ENCODE measurements around the gene THOP1.

DNA sequence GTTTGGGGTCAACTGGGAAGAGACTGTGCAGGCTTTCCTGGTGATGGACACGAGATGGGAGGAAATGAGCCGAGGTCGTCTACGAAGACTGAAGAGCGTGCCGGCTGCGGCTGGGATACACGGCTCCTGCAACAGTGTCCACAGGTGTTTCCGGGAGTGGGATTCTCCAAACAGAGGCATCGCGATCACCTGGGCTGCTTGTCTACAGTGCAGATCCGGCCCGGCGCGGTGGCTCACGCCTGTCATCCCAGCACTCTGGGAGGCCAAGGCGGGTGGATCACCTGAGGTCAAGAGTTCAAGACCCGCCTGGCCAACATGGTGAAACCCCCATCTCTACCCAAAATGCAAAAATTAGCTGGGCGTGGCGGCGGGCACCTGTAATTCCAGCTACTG, 33.9 kb upstream of the THOP1 start:
- TF ChIP-seq POLR2A (IDR thresholded peaks at IDR 0.05; ENCODE audit: low read depth, low read length) (no peak), NFYB (IDR thresholded peaks at IDR 0.05; ENCODE audit: insufficient read depth, low read depth, low read length) (no peak), RAD21 (IDR thresholded peaks at IDR 0.05; ENCODE audit: insufficient read depth, low read depth, low read length) (no peak), CEBPB (IDR thresholded peaks at IDR 0.05; ENCODE audit: borderline replicate concordance in 1 of 2, low read depth in 2 of 2, low read length in 2 of 2) (no peak), KDM1A (IDR thresholded peaks at IDR 0.05; ENCODE audit: borderline replicate concordance) (no peak), CREB1 (IDR thresholded peaks at IDR 0.05; ENCODE audit: low read depth) (no peak)
- TF ChIP-seq, protein P1, sequence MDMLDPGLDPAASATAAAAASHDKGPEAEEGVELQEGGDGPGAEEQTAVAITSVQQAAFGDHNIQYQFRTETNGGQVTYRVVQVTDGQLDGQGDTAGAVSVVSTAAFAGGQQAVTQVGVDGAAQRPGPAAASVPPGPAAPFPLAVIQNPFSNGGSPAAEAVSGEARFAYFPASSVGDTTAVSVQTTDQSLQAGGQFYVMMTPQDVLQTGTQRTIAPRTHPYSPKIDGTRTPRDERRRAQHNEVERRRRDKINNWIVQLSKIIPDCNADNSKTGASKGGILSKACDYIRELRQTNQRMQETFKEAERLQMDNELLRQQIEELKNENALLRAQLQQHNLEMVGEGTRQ (IDR thresholded peaks at IDR 0.05; ENCODE audit: borderline replicate concordance, low read depth, low read length) = no peak
- TF ChIP-seq, protein P2, sequence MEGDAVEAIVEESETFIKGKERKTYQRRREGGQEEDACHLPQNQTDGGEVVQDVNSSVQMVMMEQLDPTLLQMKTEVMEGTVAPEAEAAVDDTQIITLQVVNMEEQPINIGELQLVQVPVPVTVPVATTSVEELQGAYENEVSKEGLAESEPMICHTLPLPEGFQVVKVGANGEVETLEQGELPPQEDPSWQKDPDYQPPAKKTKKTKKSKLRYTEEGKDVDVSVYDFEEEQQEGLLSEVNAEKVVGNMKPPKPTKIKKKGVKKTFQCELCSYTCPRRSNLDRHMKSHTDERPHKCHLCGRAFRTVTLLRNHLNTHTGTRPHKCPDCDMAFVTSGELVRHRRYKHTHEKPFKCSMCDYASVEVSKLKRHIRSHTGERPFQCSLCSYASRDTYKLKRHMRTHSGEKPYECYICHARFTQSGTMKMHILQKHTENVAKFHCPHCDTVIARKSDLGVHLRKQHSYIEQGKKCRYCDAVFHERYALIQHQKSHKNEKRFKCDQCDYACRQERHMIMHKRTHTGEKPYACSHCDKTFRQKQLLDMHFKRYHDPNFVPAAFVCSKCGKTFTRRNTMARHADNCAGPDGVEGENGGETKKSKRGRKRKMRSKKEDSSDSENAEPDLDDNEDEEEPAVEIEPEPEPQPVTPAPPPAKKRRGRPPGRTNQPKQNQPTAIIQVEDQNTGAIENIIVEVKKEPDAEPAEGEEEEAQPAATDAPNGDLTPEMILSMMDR (IDR thresholded peaks at IDR 0.05 in 2 of 3, conservative IDR thresholded peaks at IDR 0.05 in 1 of 3; ENCODE audit: control insufficient read depth in 2 of 3, extremely low read depth in 1 of 3, insufficient read depth in 1 of 3, low read depth in 3 of 3, low read length in 3 of 3) = no peak

Measured in GM12878 (cell line).